GM18519 (cell line): ENCODE measurements around the gene HOPX.
A peak's percentile ranks its signal among the peaks of the same experiment; 100 is the strongest.
"Not testable (repeated sequence)": the region's sequence is repeated elsewhere in the genome, so short reads cannot be mapped to it uniquely, and the experiment has no call there.

ENCODE experiments used
- ATAC-seq: cut with Tn5 transposase; IDR thresholded peaks from one replicate; pipeline ENCODE4 v1.9.1; 2021; ENCODE audit warnings: mild to moderate bottlenecking, moderate library complexity; ENCODE audit not compliant: unreplicated experiment, low FRiP score

The HOPX gene

GRCh38 chr4:56681158-56681852 lies at the start of gene HOPX:
Gene HOPX (minus strand): TSS chr4:56681296. CDS start chr4:56657816, 23,480 bp downstream.
- ATAC-seq = peak; percentile 64

- ATAC-seq = no peak
Observed at GRCh38 chr4:56730097-56730496, 49.0 kb upstream of the HOPX start.

- no peak for ATAC-seq
Observed at GRCh38 chr4:56728512-56728911, 47.4 kb upstream of the HOPX start.

GRCh38 chr4:56727150-56727549 lies 46.1 kb upstream of the HOPX start:
- no peak for ATAC-seq

- not testable (repeated sequence) for ATAC-seq
Observed at GRCh38 chr4:56726593-56726992, 45.5 kb upstream of the HOPX start.

- ATAC-seq = no peak
Observed at GRCh38 chr4:56723659-56724230, 42.6 kb upstream of the HOPX start.

GRCh38 chr4:56723201-56723605 lies 42.1 kb upstream of the HOPX start:
- ATAC-seq = peak; percentile 61

GRCh38 chr4:56708146-56708545 lies 27.1 kb upstream of the HOPX start:
- ATAC-seq = no peak

GRCh38 chr4:56705966-56706365 lies 24.9 kb upstream of the HOPX start:
- no peak for ATAC-seq

- no peak for ATAC-seq
Observed at GRCh38 chr4:56705334-56705733, 24.2 kb upstream of the HOPX start.

- no peak for ATAC-seq
Observed at GRCh38 chr4:56704089-56704871, 23.2 kb upstream of the HOPX start.

GRCh38 chr4:56703378-56703777 lies 22.3 kb upstream of the HOPX start:
- no peak for ATAC-seq

- no peak for ATAC-seq
Observed at GRCh38 chr4:56701644-56702043, 20.5 kb upstream of the HOPX start.

GRCh38 chr4:56701161-56701480 lies 20.0 kb upstream of the HOPX start:
- ATAC-seq = no peak

GRCh38 chr4:56699537-56700105 lies 18.5 kb upstream of the HOPX start:
- no peak for ATAC-seq

- ATAC-seq = no peak
Observed at GRCh38 chr4:56698329-56698728, 17.2 kb upstream of the HOPX start.

- no peak for ATAC-seq
Observed at GRCh38 chr4:56696056-56696455, 15.0 kb upstream of the HOPX start.

- not testable (repeated sequence) for ATAC-seq
Observed at GRCh38 chr4:56693476-56693875, 12.4 kb upstream of the HOPX start.

GRCh38 chr4:56692576-56692975 lies 11.5 kb upstream of the HOPX start:
- ATAC-seq = no peak

GRCh38 chr4:56691425-56691824 lies 10.3 kb upstream of the HOPX start:
- no peak for ATAC-seq

- ATAC-seq = no peak
Observed at GRCh38 chr4:56690393-56690792, 9.3 kb upstream of the HOPX start.
